ENCODE data around the gene CCR9.

The CCR9 gene

DNA sequence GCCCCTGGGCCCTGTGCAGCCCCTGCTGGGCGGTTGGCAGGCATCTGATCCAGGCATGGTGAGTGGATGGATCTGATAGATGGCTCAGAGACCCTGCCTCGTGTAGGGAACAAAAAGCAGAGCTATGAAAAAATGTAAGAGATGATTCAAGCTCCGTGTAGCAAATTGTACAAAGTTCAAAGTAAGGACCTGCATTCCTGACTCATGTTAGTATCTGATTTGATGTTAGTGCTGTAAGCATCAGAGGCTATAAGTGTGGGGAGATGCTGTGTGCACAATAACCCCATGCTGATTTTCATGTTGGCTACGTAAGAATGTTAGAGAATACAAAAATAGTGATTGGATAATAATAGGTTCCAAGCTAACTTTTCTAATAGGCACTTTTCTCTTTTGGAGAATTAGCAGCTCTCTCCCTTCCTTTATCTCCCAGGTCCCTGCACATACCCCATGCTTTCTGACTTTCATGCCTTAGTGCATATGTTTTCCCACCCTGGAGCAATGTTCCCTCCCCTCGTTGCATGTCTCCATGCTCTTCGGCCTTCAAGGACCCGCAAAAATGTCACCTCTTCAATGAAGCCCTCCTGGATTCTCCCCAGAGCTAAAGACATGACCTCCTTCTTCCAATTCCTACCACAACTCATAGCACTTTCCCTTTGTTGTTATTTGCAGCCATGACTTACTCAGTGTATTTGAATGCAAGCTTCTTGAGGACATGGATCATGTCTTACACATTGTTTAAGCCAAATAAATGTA is 1.6 kb downstream of the CCR9 start:
- Histone ChIP-seq H3K9me3 (no peaks in the 10 kb centered on the region), H3K27ac (no peak overlapping the region), H3K9ac (no peak overlapping the region), H3K4me2 (no peak overlapping the region; the same call in 1 of the 2 replicates), H3K4me3 (no peak overlapping the region), H3K4me1 (peaks cover 39% of the 10 kb centered on the region), H3K27me3 (no peaks in the 10 kb centered on the region), H4K20me1 (no peaks in the 10 kb centered on the region), H3K36me3 (no peaks in the 10 kb centered on the region)
- TF ChIP-seq Cebpa-rat (IDR thresholded peaks at IDR 0.05), result no peak

DNA sequence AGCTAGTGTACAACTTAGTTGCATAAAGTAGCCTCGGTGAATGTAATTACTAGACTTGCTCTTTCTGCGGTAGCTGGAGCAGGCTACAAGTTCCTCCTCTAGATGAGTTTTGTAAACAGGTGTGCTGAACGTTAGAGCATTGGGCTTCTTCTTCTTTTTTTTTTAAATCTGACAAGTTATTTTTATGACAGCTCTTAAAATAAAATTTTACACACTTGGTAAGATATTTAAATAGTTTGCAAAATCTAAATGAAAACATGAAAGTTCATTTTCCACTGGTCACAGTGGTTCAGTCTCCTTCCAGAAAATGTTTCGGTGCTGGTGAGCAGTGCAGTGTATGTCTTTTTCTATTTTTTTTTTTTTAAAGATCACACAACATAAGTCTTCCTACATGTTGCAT is 3.0 kb downstream of the CCR9 start:
- Histone ChIP-seq H3K27me3 (no peaks in the 10 kb centered on the region), H3K36me3 (no peaks in the 10 kb centered on the region), H3K9me3 (no peaks in the 10 kb centered on the region), H3K4me2 (peak overlapping the region; percentile 42), H4K20me1 (no peaks in the 10 kb centered on the region), H3K4me1 (peaks cover 40% of the 10 kb centered on the region), H3K4me3 (no peak overlapping the region), H3K9ac (no peak overlapping the region), H3K27ac (no peak overlapping the region)
- no peak for TF ChIP-seq Cebpa-rat (IDR thresholded peaks at IDR 0.05)

DNA sequence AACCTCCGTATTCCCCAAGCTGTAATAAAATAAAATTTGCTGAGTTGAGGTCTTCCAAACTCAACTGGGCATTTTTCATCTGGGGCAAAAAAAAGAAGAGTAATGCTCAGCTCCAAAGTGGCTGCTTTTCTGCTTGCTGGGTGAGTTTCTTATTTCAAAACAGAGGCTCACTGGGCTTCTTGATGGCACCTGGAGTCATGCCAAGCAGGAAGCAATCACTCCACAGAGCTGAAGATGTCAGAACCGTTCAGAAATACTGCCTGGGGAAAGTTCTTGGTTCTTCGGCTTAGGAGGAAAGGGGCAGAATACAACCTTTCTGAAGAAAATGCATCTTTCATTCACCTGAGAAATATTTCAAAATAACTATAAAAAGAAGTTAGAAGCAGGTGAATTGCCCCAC is 4.1 kb downstream of the CCR9 start:
- no peaks in the 10 kb centered on the region for H3K9me3 ChIP-seq
- H3K27me3 ChIP-seq, result no peaks in the 10 kb centered on the region
- peak overlapping the region; percentile 57 for H3K4me2 ChIP-seq
- H3K4me1 ChIP-seq, result peaks cover 40% of the 10 kb centered on the region
- H3K4me3 ChIP-seq, result no peak overlapping the region
- no peak overlapping the region for H3K9ac ChIP-seq
- H3K36me3 ChIP-seq, result no peaks in the 10 kb centered on the region
- no peak for TF ChIP-seq Cebpa-rat (IDR thresholded peaks at IDR 0.05)
- no peaks in the 10 kb centered on the region for H4K20me1 ChIP-seq
- no peak overlapping the region for H3K27ac ChIP-seq

DNA sequence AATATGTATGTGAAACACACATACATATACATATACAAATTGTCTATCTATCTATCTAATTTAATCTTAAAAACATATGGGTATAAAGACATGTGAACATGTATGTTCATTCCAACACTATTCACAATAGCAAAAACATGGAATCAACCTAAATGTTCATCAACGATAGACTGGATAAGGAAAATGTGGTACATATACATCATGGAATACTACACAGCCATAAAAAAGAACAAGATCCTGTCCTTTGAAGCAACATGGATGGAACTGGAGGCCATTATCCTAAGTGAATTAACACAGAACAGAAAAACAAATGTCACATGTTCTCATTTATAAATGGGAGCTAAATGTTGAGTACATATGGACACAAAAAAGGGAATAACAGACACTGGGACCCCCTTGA is 5.8 kb downstream of the CCR9 start:
- Histone ChIP-seq H3K36me3 (no peaks in the 10 kb centered on the region), H3K9me3 (no peaks in the 10 kb centered on the region), H3K9ac (no peak overlapping the region), H3K4me1 (peaks cover 40% of the 10 kb centered on the region), H3K4me3 (no peak overlapping the region), H3K4me2 (no peak overlapping the region), H3K27me3 (no peaks in the 10 kb centered on the region), H4K20me1 (no peaks in the 10 kb centered on the region), H3K27ac (no peak overlapping the region)
- no peak for TF ChIP-seq Cebpa-rat (IDR thresholded peaks at IDR 0.05)

DNA sequence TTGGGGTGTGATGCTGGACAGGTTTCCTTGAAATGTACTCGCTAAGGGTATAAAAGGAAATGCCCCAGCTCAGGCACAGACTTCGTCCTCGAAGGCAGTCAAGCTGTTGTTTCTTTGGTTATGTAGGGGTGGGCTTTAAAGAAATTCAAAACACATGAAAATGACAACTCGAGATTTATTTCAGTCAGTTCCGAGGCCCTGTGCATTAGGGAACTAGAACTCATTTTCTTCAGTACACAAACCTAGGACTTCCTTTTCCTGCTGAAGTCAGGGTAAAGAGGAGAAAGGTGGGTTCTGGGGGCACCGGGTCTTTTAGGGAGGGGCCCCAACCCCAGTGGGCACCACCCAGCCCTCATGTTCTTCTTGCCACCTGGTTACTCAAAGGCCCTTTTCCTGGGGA is 7.7 kb downstream of the CCR9 start:
- Histone ChIP-seq H3K9ac (no peak overlapping the region), H3K27me3 (no peaks in the 10 kb centered on the region), H3K27ac (no peak overlapping the region), H3K36me3 (no peaks in the 10 kb centered on the region), H3K4me2 (no peak overlapping the region), H3K9me3 (no peaks in the 10 kb centered on the region), H3K4me1 (peaks cover 32% of the 10 kb centered on the region), H3K4me3 (no peak overlapping the region), H4K20me1 (no peaks in the 10 kb centered on the region)
- TF ChIP-seq Cebpa-rat (IDR thresholded peaks at IDR 0.05), result no peak

DNA sequence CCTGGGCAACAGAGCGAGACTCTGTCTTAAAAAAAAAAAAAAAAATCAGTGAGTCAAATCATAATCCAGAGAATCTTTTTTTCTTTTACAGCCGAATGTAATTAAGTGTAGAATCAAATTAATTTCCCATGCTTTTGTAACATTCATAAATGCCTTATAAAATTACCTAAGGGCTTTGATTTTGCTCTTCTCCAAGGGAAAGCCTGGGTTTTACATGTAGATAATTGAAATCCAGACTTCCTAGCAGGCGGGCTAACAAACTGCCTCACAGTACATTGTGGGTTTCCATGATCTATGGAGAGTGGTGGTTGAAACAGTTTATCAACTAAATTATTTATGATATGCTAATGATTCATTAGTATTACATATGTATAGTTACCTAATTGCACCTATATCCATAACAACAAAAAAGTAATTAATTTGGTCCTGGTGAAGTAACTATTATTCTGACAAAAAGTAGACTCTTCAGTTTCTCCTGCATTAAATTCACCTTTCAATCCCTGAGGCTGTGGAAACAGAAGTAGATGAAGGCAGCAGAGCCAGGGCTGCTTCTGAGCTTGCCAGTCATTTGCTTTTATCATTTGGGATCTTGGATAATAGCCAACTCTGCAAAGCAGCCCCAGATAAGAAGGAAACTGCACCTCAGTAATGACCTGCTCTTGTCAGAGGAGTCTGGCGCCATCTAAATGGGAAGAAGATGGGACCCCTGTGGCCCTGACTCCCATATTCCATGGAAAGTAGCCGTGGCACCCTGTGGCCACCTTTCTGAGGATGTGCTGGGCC is 9.5 kb downstream of the CCR9 start:
- TF ChIP-seq Cebpa-rat (IDR thresholded peaks at IDR 0.05), result no peak
- Histone ChIP-seq H3K9ac (no peak overlapping the region), H3K27me3 (no peaks in the 10 kb centered on the region), H4K20me1 (no peaks in the 10 kb centered on the region), H3K9me3 (no peaks in the 10 kb centered on the region), H3K27ac (no peak overlapping the region), H3K4me3 (no peak overlapping the region), H3K36me3 (no peaks in the 10 kb centered on the region), H3K4me2 (no peak overlapping the region), H3K4me1 (peaks cover 15% of the 10 kb centered on the region)

DNA sequence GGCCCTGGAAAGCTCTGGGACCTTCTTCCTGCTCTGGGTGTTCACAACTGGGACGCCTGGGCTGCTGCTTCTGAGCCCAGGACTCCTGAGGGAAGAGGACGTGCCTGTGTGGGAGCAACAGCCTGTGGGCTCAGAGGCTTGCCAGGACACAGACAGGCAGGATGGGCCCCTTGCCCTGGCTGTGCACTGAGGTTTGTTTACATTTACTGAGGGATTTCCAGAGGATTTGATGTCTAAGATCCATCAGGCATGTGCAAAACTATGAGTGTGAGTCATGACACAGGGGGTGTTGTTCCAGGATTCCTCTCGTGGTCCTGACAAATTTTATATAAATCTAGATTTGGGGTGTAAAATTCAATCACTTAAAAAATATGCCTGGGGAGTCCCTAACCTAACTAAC is 10.6 kb downstream of the CCR9 start:
- H3K9ac ChIP-seq, result no peak overlapping the region
- no peak for TF ChIP-seq Cebpa-rat (IDR thresholded peaks at IDR 0.05)
- H3K9me3 ChIP-seq, result no peaks in the 10 kb centered on the region
- H3K36me3 ChIP-seq, result no peaks in the 10 kb centered on the region
- H4K20me1 ChIP-seq, result no peaks in the 10 kb centered on the region
- no peaks in the 10 kb centered on the region for H3K27me3 ChIP-seq
- H3K27ac ChIP-seq, result no peak overlapping the region
- H3K4me3 ChIP-seq, result no peak overlapping the region
- no peak overlapping the region for H3K4me2 ChIP-seq
- H3K4me1 ChIP-seq, result peaks cover 6% of the 10 kb centered on the region; the same call in 1 of the 2 replicates

DNA sequence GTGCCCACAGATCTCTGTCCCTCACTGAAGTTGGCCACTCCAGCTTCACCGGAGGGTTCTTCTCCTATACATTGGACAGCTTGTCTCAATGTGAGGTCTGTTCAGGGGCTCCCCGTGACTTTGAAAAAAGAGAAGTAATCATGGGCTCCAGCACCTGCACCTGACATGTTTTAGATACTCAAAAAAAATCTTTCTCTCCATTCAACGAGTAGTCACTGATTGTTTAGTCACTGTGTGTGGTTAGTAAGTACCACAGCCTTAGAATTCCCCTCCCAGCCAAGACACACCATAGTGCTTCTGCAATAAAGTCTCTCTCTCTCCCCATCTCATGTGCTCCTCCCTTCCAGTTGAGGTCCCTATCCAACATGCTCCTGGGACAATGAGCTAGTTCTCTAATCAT is 18.6 kb downstream of the CCR9 start:
- Histone ChIP-seq H4K20me1 (no peaks in the 10 kb centered on the region), H3K36me3 (no peaks in the 10 kb centered on the region), H3K9me3 (no peaks in the 10 kb centered on the region), H3K9ac (no peak overlapping the region), H3K27ac (no peak overlapping the region), H3K4me1 (peaks cover 17% of the 10 kb centered on the region), H3K4me3 (no peak overlapping the region), H3K27me3 (no peaks in the 10 kb centered on the region), H3K4me2 (no peak overlapping the region)
- no peak for TF ChIP-seq Cebpa-rat (IDR thresholded peaks at IDR 0.05)

DNA sequence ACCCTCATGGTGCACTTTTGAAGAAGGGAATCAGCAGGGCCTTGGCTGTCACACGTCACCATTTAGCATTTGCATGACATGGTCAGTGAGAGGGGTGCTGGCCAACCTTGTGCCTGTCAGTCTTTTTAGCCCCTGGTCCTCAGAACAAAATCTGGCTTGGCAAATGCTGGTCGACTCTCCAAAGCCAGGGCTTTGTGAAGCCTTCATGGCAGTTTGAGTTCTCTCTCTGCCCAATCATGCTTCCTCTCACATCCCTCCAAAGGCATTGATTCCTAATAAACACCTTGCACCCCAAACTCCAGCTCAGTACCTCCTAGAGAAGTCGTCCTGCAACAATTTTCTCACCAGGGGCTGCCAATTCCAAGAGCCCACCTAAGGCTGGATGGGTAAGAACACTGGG is 19.4 kb downstream of the CCR9 start:
- Histone ChIP-seq H3K27ac (no peak overlapping the region), H3K27me3 (no peaks in the 10 kb centered on the region), H3K4me3 (no peak overlapping the region), H3K4me1 (peaks cover 23% of the 10 kb centered on the region), H4K20me1 (no peaks in the 10 kb centered on the region), H3K9ac (no peak overlapping the region), H3K36me3 (no peaks in the 10 kb centered on the region), H3K9me3 (no peaks in the 10 kb centered on the region), H3K4me2 (no peak overlapping the region)
- TF ChIP-seq Cebpa-rat (IDR thresholded peaks at IDR 0.05), result no peak

DNA sequence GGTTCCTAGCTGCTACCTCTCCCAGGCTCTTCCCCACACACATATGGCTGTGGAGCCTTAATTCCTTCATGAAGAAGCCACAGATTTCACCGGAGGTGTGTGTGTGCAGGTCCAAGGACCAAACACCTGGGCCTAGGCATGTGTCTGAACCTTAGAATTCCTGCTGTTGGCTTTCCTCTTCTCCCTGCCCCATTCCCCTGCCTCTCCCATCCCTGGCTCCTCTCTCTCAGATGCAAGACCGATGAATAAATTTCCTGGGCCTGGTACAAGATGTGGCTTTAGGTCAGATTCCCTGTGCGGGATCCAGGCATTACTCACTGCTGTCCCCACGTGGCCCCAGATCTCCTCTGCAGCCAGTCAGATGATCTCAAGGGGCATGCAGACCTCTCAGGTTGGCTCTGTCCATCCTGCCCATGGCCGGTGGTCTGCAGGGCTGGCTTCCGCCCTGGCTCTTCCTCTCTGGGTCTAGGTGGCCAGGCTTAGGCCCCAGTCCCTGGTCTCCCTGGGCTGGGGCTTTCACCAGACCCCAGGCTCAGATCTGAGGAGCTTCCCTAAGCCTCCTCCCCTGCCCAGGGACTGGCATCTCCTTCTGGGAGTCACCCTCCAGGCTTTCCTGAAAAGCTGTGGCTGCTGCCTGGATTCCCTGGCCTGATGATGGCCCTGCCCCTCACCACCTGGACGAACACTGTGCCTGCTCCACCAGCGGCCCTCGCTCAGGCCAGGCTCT is 20.5 kb downstream of the CCR9 start:
- Histone ChIP-seq H3K4me3 (no peak overlapping the region), H3K9me3 (no peaks in the 10 kb centered on the region), H3K27me3 (no peaks in the 10 kb centered on the region), H3K9ac (no peak overlapping the region), H3K36me3 (no peaks in the 10 kb centered on the region), H4K20me1 (no peaks in the 10 kb centered on the region), H3K27ac (no peak overlapping the region), H3K4me1 (peaks cover 29% of the 10 kb centered on the region), H3K4me2 (no peak overlapping the region)
- no peak for TF ChIP-seq Cebpa-rat (IDR thresholded peaks at IDR 0.05)

Data from BLaER1 (cell line).